ENCODE data around the gene RAC2. TPM values are rescaled to one million over a fixed set of nuclear protein-coding genes. Genes with fewer than 3 reads are reported as not detected.

RAC2 gene
- total RNA-seq, 2 donors from 2014 or later, result 27.4 to 27.6 TPM

- H3K36me3 ChIP-seq, result no peaks in the 10 kb centered on the region
- no peak for DNase-seq
- H3K4me1 ChIP-seq, result no peaks in the 10 kb centered on the region
- no peak overlapping the region for H3K9ac ChIP-seq (ENCODE audit: low read depth in 2 of 2, low read length in 2 of 2)
- H3K4me3 ChIP-seq, result no peak overlapping the region
- intact Hi-C loops (cut with DNase I), result no loop called here
- no peak overlapping the region for H3K27ac ChIP-seq
- TF ChIP-seq, protein P1, sequence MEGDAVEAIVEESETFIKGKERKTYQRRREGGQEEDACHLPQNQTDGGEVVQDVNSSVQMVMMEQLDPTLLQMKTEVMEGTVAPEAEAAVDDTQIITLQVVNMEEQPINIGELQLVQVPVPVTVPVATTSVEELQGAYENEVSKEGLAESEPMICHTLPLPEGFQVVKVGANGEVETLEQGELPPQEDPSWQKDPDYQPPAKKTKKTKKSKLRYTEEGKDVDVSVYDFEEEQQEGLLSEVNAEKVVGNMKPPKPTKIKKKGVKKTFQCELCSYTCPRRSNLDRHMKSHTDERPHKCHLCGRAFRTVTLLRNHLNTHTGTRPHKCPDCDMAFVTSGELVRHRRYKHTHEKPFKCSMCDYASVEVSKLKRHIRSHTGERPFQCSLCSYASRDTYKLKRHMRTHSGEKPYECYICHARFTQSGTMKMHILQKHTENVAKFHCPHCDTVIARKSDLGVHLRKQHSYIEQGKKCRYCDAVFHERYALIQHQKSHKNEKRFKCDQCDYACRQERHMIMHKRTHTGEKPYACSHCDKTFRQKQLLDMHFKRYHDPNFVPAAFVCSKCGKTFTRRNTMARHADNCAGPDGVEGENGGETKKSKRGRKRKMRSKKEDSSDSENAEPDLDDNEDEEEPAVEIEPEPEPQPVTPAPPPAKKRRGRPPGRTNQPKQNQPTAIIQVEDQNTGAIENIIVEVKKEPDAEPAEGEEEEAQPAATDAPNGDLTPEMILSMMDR (IDR thresholded peaks at IDR 0.05), result no peak
- H3K9me3 ChIP-seq, result no peaks in the 10 kb centered on the region
- no peaks in the 10 kb centered on the region for H3K27me3 ChIP-seq
Observed at GRCh38 chr22:37289156-37289735, 45.2 kb upstream of the RAC2 start.

DNA sequence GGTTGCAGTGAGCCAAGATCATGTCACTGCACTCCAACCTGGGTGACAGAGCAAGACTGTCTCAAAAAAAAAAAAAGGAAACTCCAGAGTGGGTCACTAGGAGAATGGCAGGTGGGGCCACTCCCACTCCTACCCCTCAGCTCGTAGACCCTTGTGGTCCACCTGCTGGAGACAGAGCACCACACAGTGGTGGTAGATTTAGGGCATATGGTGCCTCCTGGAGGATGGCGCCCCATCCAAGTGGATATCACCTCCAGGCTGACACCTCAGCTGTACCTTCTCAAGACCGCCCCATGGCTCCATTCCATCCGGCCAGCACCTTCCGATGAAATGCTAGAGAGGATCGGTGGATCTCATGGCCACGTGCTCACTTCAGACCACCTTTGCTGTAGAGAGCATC, 44.5 kb upstream of the RAC2 start:
- H3K9ac ChIP-seq (ENCODE audit: low read depth in 2 of 2, low read length in 2 of 2), result no peak overlapping the region
- no peak for DNase-seq
- H3K9me3 ChIP-seq, result no peaks in the 10 kb centered on the region
- TF ChIP-seq, protein P1 (IDR thresholded peaks at IDR 0.05), result no peak
- no peaks in the 10 kb centered on the region for H3K36me3 ChIP-seq
- H3K4me1 ChIP-seq, result no peaks in the 10 kb centered on the region
- H3K27ac ChIP-seq, result no peak overlapping the region
- intact Hi-C loops (cut with DNase I), result no loop called here
- no peak overlapping the region for H3K4me3 ChIP-seq
- no peaks in the 10 kb centered on the region for H3K27me3 ChIP-seq

- intact Hi-C loops (cut with DNase I), result no loop called here
- Histone ChIP-seq H3K36me3 (no peaks in the 10 kb centered on the region), H3K9me3 (no peaks in the 10 kb centered on the region), H3K4me1 (no peaks in the 10 kb centered on the region), H3K4me3 (no peak overlapping the region), H3K9ac (ENCODE audit: low read depth in 2 of 2, low read length in 2 of 2) (no peak overlapping the region), H3K27ac (no peak overlapping the region), H3K27me3 (no peaks in the 10 kb centered on the region)
- TF ChIP-seq, protein P1 (IDR thresholded peaks at IDR 0.05), result no peak
- DNase-seq, result no peak
Observed at GRCh38 chr22:37287550-37287951, 43.5 kb upstream of the RAC2 start.

DNA sequence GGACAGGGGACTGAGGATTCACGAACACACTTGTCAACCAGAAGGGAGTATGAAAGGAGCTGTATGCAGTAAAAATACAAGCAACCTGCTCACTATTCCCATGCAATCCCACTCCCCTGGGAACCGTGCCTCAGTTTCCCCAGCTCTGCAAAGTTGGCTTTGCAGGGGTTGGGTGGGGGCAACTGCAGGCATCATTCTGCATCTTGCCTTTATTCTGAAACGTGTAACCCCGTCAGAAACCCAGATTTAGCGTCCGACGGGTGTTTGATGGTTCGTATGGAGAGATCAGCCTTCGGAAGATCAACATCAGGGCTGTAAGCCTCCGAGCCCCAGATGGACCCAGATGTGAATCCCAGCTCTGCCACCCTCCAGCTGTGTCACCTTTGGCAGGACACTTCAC, 41.9 kb upstream of the RAC2 start:
- intact Hi-C loops (cut with DNase I), result no loop called here
- Histone ChIP-seq H3K9me3 (no peaks in the 10 kb centered on the region), H3K4me1 (no peaks in the 10 kb centered on the region), H3K27ac (no peak overlapping the region), H3K36me3 (no peaks in the 10 kb centered on the region), H3K4me3 (no peak overlapping the region), H3K9ac (ENCODE audit: low read depth in 2 of 2, low read length in 2 of 2) (no peak overlapping the region), H3K27me3 (no peaks in the 10 kb centered on the region)
- TF ChIP-seq, protein P1 (IDR thresholded peaks at IDR 0.05), result no peak
- no peak for DNase-seq

GRCh38 chr22:37284805-37285355, 40.8 kb upstream of the RAC2 start:
- H3K4me1 ChIP-seq, result no peaks in the 10 kb centered on the region
- H3K27ac ChIP-seq, result peak overlapping the region; percentile 40
- intact Hi-C loops (cut with DNase I), result no loop called here
- TF ChIP-seq, protein P1 (IDR thresholded peaks at IDR 0.05), result no peak
- no peaks in the 10 kb centered on the region for H3K9me3 ChIP-seq
- H3K36me3 ChIP-seq, result no peaks in the 10 kb centered on the region
- peak; percentile 36 for DNase-seq
- peak overlapping the region; percentile 35 for H3K4me3 ChIP-seq
- no peaks in the 10 kb centered on the region for H3K27me3 ChIP-seq
- peak overlapping the region in 1 of 2 donors; percentile 46 for H3K9ac ChIP-seq (ENCODE audit: low read depth in 2 of 2, low read length in 2 of 2)

Data from colonic mucosa (tissue), 4 donors.